Measurements from ENCODE around the gene INPP5K. TPM values are rescaled to one million over a fixed set of nuclear protein-coding genes. Genes with fewer than 3 reads are reported as not detected.

INPP5K gene
- total RNA-seq, 1 experiment from 2014 or later = 16.4 TPM

GRCh38 chr17:1491443-1492248 is 24.8 kb downstream of the INPP5K start:
- in situ Hi-C loops (cut with HindIII; ENCODE audit: low sequenced_read_pairs) = no loop called here
- peak; percentile 46 for DNase-seq (ENCODE audit: low spot score)

DNA sequence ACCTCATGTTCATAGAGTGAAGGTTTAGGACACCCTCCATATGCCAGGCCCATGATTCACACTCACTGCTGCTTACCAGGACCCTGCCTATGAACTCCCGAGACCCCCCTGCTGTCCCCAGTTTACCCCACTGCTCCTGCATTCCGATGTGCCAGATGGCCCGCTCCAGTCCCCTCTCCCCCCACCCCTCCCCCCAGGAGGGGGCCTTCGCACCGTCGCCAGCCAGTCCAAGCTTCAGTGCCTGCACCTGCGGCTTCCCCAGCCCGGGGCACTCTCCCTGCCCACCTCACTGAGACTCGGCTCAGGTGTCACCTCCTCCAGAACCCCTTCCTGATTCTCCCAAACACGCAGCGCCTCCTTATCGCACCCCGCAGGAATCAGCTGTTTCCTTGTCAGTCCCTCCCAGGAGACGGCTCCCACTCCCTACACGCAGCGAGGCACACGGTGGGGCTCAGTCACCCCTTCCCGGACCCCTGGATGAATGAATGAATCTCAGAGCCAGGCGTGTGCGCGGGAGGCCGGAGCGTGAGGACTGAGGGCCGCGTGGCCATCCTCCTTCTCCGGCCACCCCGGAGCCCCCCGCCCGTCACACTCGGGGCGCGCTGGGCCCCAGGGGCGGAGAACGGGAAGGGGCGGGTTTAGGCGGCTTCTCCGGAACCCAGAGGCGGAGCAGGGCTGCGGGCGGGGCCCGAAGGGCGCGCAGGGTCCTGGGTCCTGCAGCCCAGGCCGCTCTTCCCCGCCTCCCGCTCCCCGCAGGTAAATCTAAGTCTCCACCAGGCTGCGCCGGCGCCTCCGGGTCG is 25.6 kb downstream of the INPP5K start:
- peak; percentile 58 for DNase-seq (ENCODE audit: low spot score)
- in situ Hi-C loops (cut with HindIII; ENCODE audit: low sequenced_read_pairs) = no loop called here

GRCh38 chr17:1488826-1489270 is 27.6 kb downstream of the INPP5K start:
- in situ Hi-C loops (cut with HindIII; ENCODE audit: low sequenced_read_pairs) = no loop called here
- no peak for DNase-seq (ENCODE audit: low spot score)

DNA sequence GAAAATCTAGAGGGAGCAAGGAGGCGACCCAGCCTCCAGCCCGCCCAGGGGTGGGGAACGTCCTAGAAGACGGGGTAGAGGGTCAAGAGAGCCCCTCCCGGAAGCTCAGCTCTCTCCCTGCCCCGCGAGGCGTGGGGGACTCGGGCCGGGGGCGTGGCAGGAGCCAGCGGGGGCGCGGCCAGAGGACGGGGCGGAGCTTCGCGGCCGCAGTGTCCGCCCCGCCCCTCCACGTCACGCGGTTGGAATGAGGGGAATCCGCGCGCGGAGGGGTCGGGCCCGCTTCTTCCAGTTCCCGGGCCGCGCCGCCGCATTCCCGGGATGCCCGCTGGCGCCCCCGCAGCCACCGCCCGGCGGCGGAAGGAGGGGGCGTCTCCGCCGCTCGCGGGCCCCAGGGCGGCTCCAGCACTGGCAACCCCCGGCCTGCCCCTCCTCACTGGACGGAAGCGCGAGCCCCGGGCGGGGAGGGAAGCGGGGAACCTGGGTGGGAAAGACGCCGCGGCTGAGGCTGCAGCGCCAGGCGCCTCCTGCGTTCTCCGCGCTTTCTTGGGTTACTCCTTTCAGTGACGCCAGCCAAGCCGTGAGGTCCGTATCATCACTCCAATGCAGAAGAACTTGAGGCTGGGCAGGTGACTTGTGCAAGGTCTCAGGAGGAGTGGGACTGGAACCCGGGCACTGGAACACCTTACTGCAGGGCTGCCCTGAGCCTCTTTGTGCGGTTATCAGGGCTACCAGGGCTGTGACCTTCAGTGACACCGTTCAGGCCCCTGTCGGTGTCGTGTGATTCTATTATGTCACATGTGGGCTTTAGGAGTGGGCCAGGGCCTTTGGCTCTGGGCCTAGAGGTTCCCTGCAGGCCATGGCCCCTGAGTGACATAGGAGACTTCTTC is 28.2 kb downstream of the INPP5K start:
- in situ Hi-C loops (cut with HindIII; ENCODE audit: low sequenced_read_pairs) = no loop called here
- DNase-seq (ENCODE audit: low spot score) = peak; percentile 76

DNA sequence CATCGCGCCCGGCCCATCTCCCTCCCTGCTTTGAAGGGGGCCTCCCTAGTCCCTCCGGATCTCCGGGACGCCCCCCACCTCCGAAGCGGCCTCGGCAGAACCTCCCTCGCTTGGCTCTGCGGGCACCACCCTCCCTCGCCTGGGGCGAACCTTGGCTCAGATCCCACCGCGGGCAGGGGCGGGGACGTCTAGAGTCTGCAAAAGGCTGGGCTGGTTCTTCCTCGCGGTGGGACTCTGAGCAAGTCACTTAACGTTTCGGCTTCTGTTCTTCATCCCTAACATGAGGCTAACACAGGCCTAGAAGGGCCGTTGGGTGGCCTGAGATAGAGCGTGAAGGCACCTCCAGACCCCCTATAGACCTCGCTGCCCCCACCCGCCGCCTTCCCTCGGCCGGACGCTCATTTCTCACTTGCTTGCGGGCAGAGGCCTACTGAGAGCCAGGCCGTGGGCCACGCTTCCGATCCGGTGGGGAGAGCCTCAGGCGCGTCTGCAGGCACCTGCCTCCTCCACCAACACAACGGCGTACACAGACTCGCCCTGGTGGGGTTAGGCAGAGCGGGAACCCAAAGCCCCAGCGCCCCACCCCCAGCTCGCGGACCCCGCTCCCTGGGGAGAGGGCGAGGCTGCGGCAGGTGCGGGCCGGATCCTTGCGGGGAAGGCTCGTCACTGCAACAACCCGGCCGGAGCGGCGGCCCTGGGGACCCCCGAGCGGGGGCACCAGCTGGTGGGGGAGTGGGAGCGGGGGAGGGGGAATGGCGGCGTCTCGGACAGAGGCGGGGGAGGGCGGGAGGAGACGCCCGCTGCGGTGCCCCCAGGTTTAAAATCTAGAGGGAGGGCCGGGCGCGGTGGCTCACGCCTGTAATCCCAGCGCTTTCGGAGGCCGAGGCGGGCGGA is 29.4 kb downstream of the INPP5K start:
- DNase-seq (ENCODE audit: low spot score) = peak; percentile 41
- in situ Hi-C loops (cut with HindIII; ENCODE audit: low sequenced_read_pairs) = no loop called here

DNA sequence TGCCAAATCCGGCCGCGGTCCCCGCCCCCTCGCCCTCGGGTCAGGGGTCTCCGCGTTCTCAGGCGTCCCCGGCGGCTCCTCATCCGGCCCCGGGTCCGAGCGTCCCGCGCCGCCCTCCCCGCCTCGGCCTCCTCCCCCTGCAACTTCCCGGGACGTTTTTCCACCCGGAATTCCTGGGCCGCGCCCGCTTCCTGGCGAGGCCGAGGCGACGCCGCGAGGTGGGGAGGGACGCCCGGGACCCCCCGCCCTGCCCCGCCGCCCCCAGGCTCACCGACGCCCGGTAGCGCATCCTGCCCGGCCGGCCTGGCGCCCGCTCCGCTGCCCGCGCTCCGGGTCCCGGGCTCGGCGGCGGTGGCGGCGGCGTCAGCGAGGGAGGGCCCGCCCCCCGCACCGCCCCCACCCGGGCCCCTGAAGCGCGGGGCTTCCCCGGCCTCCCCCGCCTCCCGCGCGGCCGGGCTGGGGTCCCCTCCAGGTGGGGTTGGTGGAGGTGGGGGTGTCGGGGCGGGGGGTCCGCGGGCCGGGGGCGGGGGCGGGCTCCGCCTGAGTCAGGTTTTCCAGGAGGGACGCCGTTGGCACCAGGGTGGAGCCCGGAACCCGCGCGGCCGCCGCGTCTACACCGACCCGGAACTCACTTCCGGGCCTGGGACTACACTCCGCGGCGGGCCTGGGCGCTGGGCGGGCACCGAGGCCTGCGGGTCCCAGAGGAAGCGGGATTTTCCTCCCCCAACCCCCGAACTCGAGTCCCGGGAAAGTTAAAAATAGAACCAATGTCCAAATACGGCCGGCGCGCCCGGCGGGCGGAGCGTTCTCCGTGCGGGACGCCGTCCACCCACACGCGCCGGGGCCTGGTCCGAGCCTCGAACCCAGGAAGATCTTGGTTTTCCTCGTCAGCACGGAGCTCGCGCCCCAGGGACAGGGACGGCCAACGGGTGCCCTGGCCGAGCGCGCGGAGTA is 30.7 kb downstream of the INPP5K start:
- DNase-seq (ENCODE audit: low spot score) = no peak
- in situ Hi-C loops (cut with HindIII; ENCODE audit: low sequenced_read_pairs) = no loop called here

DNA sequence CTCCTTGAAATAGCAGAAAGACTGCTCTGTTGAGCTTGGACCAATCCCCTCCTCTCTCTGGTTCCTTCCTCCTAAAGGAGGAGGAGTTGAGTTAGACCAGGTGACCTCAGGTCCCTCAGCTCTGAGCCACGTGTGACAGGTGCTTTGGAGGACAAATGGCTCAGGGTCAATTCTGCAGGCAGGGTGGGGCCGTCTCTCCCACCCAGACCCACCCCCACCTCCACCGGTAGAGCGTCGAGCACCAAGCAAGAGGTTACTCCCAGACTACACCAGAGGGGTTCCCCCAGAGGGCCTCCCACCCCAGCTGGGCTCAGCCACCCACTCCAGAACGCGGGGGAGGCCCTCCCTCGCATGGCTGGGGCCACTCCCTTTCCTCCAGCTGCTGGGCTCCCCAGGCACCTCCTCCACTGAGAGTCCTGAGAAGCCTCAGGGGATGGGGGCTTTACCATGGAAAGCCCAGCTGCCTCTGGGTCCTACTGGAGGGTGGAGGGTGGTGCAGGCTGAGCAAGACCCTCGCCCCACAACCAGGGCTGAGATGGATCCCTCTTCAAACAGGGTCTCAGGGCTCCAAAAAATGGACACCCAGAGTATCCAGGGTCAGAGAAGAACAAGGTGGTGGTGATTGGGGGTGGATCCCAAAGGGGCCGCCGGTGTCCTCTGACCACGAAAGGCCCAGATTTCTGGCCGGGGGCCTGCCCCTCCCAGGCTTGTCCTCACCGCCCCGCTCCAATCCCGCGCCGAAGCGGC is 31.6 kb downstream of the INPP5K start:
- in situ Hi-C loops (cut with HindIII; ENCODE audit: low sequenced_read_pairs) = no loop called here
- peak; percentile 35 for DNase-seq (ENCODE audit: low spot score)

DNA sequence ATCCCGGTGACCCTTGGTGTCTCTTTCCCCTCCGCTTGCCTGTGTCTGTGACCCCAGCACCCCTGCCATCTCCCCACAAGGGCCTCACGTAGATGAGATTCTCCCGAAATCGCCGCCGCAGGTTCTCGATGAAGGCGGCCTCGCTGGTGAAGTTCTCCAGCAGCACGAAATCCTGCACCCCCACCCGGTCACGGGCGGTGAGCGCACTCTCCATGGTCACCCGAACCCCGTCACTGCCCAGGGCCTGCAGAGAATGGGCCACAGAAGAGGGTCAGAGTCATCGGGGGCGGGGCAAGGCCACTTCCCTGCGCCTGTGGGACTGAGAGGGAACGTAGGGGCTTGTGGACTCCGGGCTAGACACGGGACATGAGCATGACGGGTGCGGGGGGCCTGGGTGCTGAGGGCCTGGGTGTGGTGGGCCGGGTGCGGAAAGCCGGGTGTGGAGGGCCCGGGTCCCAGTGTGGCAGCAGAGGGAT is 32.3 kb downstream of the INPP5K start:
- in situ Hi-C loops (cut with HindIII; ENCODE audit: low sequenced_read_pairs) = no loop called here
- no peak for DNase-seq (ENCODE audit: low spot score)

- in situ Hi-C loops (cut with HindIII; ENCODE audit: low sequenced_read_pairs) = no loop called here
- no peak for DNase-seq (ENCODE audit: low spot score)
Observed at GRCh38 chr17:1482680-1483079, 33.7 kb downstream of the INPP5K start.

- DNase-seq (ENCODE audit: low spot score) = no peak
- in situ Hi-C loops (cut with HindIII; ENCODE audit: low sequenced_read_pairs) = no loop called here
Observed at GRCh38 chr17:1481736-1482135, 34.7 kb downstream of the INPP5K start.

DNA sequence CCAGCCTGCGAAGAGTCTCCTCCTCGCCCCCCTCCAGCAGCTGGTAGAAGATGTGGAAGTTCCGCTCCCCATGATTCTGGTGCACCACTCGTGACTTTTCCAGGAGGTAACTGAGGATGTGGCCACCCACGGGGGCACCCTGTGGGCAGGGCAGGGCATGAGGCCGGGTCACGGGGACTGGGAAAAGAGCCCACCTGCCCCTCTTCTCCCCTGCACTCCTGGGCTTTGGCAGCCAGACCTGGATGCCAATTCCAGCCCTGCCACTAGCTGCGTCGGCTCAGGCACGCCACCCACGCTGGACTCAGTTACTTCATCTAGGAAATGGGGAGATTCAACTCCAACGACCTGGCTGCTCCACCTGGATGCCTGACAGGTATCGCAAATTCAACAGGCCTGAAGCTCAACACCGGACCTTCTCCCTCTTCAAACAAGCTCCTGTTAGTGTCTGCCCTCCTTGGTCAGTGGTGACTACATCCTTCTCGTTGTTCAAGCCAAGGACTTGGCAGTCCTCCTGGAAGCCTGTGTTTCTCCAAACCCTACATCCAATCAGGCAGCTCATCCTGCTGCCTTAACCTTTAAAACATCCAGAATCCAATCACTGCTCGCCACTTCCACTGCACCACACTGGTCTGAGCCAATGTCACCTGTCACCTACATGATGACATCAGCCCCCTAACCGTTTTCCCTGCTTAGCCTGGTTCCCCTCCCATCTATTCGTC is 35.5 kb downstream of the INPP5K start:
- in situ Hi-C loops (cut with HindIII; ENCODE audit: low sequenced_read_pairs) = no loop called here
- DNase-seq (ENCODE audit: low spot score) = no peak

DNA sequence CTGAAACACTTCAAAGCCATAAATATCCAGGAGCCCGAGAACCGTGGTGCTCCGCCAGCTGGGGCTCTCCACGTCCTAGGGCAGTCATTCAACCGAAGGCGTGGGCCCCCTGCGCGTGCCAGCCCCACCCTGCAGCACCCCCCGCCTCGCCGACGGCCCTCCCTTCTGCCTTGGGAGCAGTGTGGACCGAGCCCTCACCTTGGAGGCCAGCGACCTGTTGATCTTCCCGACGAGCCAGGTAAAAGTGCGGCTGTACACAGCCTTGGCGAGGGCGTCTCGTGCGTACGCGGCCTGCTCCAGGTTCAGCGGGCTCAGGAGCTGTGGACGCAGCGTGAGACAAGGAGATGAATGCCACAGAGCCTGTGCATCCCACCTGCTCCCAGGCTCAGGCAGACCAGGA is 38.0 kb downstream of the INPP5K start:
- in situ Hi-C loops (cut with HindIII; ENCODE audit: low sequenced_read_pairs) = no loop called here

DNA sequence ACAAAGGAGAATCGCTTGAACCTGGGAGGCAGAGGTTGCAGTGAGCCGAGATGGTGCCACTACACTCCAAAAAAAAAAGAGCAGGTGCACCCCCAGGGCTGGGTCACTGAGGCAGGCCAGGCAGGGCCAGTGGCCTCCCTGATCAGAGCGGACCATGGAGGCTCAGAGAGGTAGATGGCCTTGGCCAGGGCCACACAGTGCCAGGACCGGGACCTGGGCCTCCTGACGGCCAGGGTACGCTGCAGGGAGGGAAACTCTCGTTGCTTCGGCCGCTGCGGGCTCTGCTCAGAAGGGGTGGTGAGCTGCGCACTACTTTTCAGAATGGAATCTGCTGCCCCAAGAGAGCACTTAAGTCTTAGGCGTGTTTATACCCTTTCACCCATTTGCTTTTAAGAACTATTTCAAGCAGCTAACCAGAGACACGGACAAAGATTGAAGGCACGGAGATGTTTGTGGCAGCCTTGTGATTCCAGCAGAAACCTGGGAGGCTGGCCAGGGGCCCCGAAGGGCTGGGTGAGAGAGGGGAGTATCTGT is 41.0 kb downstream of the INPP5K start:
- in situ Hi-C loops (cut with HindIII; ENCODE audit: low sequenced_read_pairs) = no loop called here
- no peak for DNase-seq (ENCODE audit: low spot score)

More for the DNA sequence above, 38.0 kb downstream of the INPP5K start:
- DNase-seq (ENCODE audit: low spot score) = no peak

DNA sequence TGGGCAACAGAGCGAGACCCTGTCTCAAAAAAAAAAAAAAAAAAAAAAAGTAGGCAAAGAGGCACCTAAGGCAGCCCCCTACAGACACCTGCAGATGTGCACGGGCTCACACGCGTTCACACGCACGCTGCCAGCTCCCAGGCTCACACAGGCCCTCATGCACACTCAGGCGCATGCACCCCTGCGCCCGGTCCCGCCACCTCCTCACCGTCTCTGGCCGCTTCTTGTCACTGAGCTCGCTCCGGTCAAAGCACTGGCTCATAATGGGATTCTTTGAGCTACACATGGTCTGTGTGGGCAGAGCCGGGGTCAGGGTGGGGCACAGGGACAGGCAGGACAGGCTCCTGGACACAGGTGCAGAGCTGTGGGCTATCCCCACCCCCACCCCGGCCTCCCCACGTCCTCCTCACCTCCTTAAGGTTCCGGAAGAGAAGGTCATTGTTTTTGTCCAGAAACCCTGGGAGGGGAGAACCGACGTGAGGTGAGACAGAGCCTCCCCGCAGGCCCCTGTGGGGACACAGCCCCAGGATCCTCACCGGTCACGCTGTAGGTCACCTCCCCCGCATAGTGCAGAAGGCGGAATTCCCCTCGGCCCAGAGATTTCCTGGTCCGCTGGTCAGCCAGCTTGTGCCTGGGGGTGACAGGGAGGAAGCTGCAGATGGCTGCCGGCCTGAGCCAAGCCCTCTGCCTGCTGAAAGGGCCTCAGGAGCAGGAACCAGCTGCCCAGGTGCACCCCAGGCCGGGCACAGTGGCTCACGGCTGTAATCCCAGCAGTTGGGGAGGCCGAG is 41.8 kb downstream of the INPP5K start:
- no peak for DNase-seq (ENCODE audit: low spot score)
- in situ Hi-C loops (cut with HindIII; ENCODE audit: low sequenced_read_pairs) = no loop called here

- no peak for DNase-seq (ENCODE audit: low spot score)
- in situ Hi-C loops (cut with HindIII; ENCODE audit: low sequenced_read_pairs) = no loop called here
Observed at GRCh38 chr17:1473841-1474240, 42.6 kb downstream of the INPP5K start.

All from G401 (cell line).